K562 (cell line): ENCODE results near the gene CARM1. TPM values are rescaled to one million over a fixed set of nuclear protein-coding genes. Genes with fewer than 3 reads are reported as not detected.

Source experiments
- ATAC-seq: fragments of 200-7000 bp; cut with Tn5 transposase; 3 replicates; pipeline ENCODE4 v1.9.1; 2020; ENCODE audit warnings: moderate library complexity
- BruUV-seq: library from RNA; stranded (reverse); fragments of 400-500 nt; replicated peaks from 2 replicates; lab custom pipeline; 2021; lab: Mats Ljungman, UMichigan
- CTCF ChIA-PET: fragments of 300-600 bp; formaldehyde crosslinking; extraction: SDS; loops from one replicate; lab custom pipeline; 2021; ENCODE audit warnings: low intra/inter-chr PET ratio; lab: Yijun Ruan, JAX
- POLR2A ChIA-PET: fragments of 300-600, 350-650 bp; sonication (Branson Sonifier 250); formaldehyde crosslinking; extraction: SDS; loops from one replicate; lab custom pipeline; 2021; ENCODE audit warnings: antibody characterized with exemption, inconsistent platforms; lab: Yijun Ruan, JAX
- DNase-seq, 4 experiments: peaks; one replicate each; pipeline versions ENCODE4 v3.0.0 to v3.0.0-alpha.2; 2011 to 2018; ENCODE audit warnings: low spot score in 3 of 4, mixed read lengths in 3 of 4; ENCODE audit errors: extremely low read depth in 1 of 4
- FAIRE-seq: peaks from 2 replicates; lab custom pipeline; 2011; peaks lifted over from hg19 to GRCh38; lab: Jason Lieb, UNC
- H2AFZ ChIP-seq: 2 replicates; pipeline ENCODE4 v1.6.0; 2011; ENCODE audit warnings: low read depth, low read length, control low read depth, inconsistent platforms
- H3K27ac ChIP-seq: fragments of 200-600 bp; 3 replicates; pipeline ENCODE4 v1.8.0; 2011; ENCODE audit warnings: low read depth, mild to moderate bottlenecking, control low read depth, inconsistent platforms, low read length, moderate library complexity, mixed read lengths; ENCODE audit errors: extremely low read depth
- H3K27me3 ChIP-seq, 2 experiments: fragments of 300-600 bp in 1 of 2; 2 replicates in 1 of 2; 3 replicates in 1 of 2; pipeline versions ENCODE4 v1.6.0 to v1.8.0; 2011; ENCODE audit warnings: inconsistent platforms in 2 of 2, low read length in 2 of 2, mild to moderate bottlenecking in 1 of 2, mixed read lengths in 1 of 2, moderate library complexity in 1 of 2; ENCODE audit not compliant: control insufficient read depth in 2 of 2, insufficient read depth in 2 of 2
- H3K36me3 ChIP-seq: fragments of 300-600 bp; 3 replicates; pipeline ENCODE4 v1.8.0; 2011; ENCODE audit warnings: mild to moderate bottlenecking, low read length, inconsistent platforms; ENCODE audit not compliant: control insufficient read depth, insufficient read depth
- H3K4me1 ChIP-seq, 2 experiments: fragments of 200-600 bp in 1 of 2; replicated peaks in 1 of 2; 2 replicates in 1 of 2; 3 replicates in 1 of 2; pipeline versions ENCODE4 v1.5.1 to v1.8.0; 2011; ENCODE audit warnings: inconsistent platforms in 2 of 2, low read length in 2 of 2, mild to moderate bottlenecking in 1 of 2, mixed read lengths in 1 of 2, moderate library complexity in 1 of 2; ENCODE audit not compliant: control insufficient read depth in 2 of 2, insufficient read depth in 2 of 2
- H3K4me2 ChIP-seq: 2 replicates; pipeline ENCODE4 v1.6.1; 2011; ENCODE audit warnings: low read length, control low read depth, inconsistent platforms, mixed read lengths; ENCODE audit not compliant: insufficient read depth
- H3K4me3 ChIP-seq: fragments of 200-600 bp; sonication (generic), shearing (Covaris generic); 2 replicates; pipeline ENCODE4 v1.5.1; 2016; ENCODE audit warnings: control low read depth, inconsistent platforms
- H3K79me2 ChIP-seq: fragments of 200-600 bp; 3 replicates; pipeline ENCODE4 v1.8.0; 2011; ENCODE audit warnings: low read length, inconsistent platforms; ENCODE audit not compliant: control insufficient read depth, insufficient read depth
- H3K9ac ChIP-seq, 2 experiments: 2 replicates each; pipeline versions ENCODE4 v1.6.0 to v1.6.1; 2011; ENCODE audit warnings: low read depth in 2 of 2, low read length in 2 of 2, control low read depth in 1 of 2, inconsistent platforms in 1 of 2, mild to moderate bottlenecking in 1 of 2, mixed read lengths in 1 of 2; ENCODE audit not compliant: insufficient read depth in 1 of 2
- H3K9me1 ChIP-seq: one replicate; pipeline ENCODE4 v1.6.0; 2011; ENCODE audit warnings: inconsistent platforms, mild to moderate bottlenecking, low read length, moderate library complexity; ENCODE audit not compliant: control insufficient read depth, insufficient read depth
- H3K9me3 ChIP-seq: replicated peaks from 2 replicates; pipeline ENCODE4 v1.5.1; 2011; ENCODE audit warnings: low read depth, low read length, inconsistent platforms; ENCODE audit not compliant: control insufficient read depth, insufficient read depth
- H4K20me1 ChIP-seq: replicated peaks from 2 replicates; pipeline ENCODE4 v1.6.1; 2011; ENCODE audit warnings: low read length, inconsistent platforms, mixed read lengths; ENCODE audit not compliant: control insufficient read depth, insufficient read depth
- ELF2 ChIP-seq: fragments of 250-450 bp; sonication (Bioruptor Pico); IDR thresholded peaks from 2 replicates; pipeline ENCODE4 v1.5.0; 2021; ENCODE audit warnings: mild to moderate bottlenecking
- MXD1 ChIP-seq: fragments of 250-450 bp; sonication (Bioruptor Pico); IDR thresholded peaks from 2 replicates; pipeline ENCODE4 v1.8.0; 2021; ENCODE audit warnings: borderline replicate concordance, mild to moderate bottlenecking, moderate library complexity; ENCODE audit not compliant: poor library complexity, severe bottlenecking
- POLR2G ChIP-seq: fragments of 200-400 bp; formaldehyde crosslinking; IDR thresholded peaks from 2 replicates; pipeline ENCODE4 v1.6.1; 2017; ENCODE audit warnings: low read depth, mild to moderate bottlenecking, antibody characterized with exemption, low read length, moderate library complexity
- RBM22 ChIP-seq: fragments of 200-400 bp; formaldehyde crosslinking; IDR thresholded peaks from 2 replicates; pipeline ENCODE4 v1.6.1; 2018; ENCODE audit warnings: low read length, low read depth; ENCODE audit not compliant: poor library complexity, severe bottlenecking
- WGBS: fragments of 100-300 bp; shearing (Covaris generic); methylation state at CpG from one replicate; pipeline ENCODE4 v1.1.6; 2016; ENCODE audit warnings: low coverage, mixed read lengths; ENCODE audit not compliant: insufficient coverage; ENCODE audit errors: missing lambda C conversion rate; 5-methylcytosine and 5-hydroxymethylcytosine counted together
- in situ Hi-C: fragments of 300-500 bp; cut with MboI; formaldehyde crosslinking; loops from 4 replicates; pipeline ENCODE4 v1.15.0; 2018; ENCODE audit warnings: inconsistent platforms, mixed read lengths
- intact Hi-C: fragments of 100-400 bp; cut with micrococcal nuclease; formaldehyde crosslinking; loops from 2 replicates; pipeline ENCODE4 v1.14.2; 2022
- polyA plus RNA-seq, 8 experiments: library from polyadenylated mRNA; depleted of rRNA in 4 of 8; stranded (reverse) in 5 of 8; unstranded in 3 of 8; fragments of >200 nt; fragmentation: Nextera tagmentation in 2 of 8; fragmentation: Illumina TruSeq in 1 of 8; extraction: Ambion mirVana in 2 of 8; extraction: Trizol in 1 of 8; gene quantifications; 2 replicates each; pipeline versions ENCODE4 v1.2.1 to v1.2.3, GENCODE V29; 2011 to 2014; ENCODE audit warnings: inconsistent platforms in 1 of 8, missing spikeins in 1 of 8
- total RNA-seq, 7 experiments: library from RNA; depleted of rRNA in 6 of 7; stranded (reverse); fragments of >200 nt in 6 of 7; fragmentation: Illumina TruSeq in 2 of 7; extraction: Trizol in 2 of 7; gene quantifications; 2 replicates each; pipeline versions ENCODE4 v1.2.1 to v1.2.3, GENCODE V29; 2011 to 2021; ENCODE audit warnings: low replicate concordance in 1 of 7

CARM1 gene
- total and polyA plus RNA-seq, 9 of the 15 experiments (the other 6 are each of a cell fraction or from before 2014, with no cell fraction given): 0.36 to 86.0 (median 29.7) TPM

GRCh38 chr19:10912619-10913018 lies 41.3 kb downstream of the CARM1 start:
- ChIA-PET CTCF (no interaction called here), POLR2A (interaction anchor here (0.6 to 1.3 kb wide), 3 partner anchors 10 to 628 kb away, joined by 3 to 4 read pairs (median 4); no protein-coding TSS in a partner anchor)
- peaks cover 0 to 29% of the 10 kb centered on the region in 2 experiments; a peak in 2 of 5 replicates for H3K4me1 ChIP-seq
- no peak overlapping the region for H3K4me2 ChIP-seq
- H3K4me3 ChIP-seq: no peak overlapping the region
- H4K20me1 ChIP-seq: no peaks in the 10 kb centered on the region
- ATAC-seq (no peak), FAIRE-seq (no peak), DNase-seq (no peak)
- TF ChIP-seq RBM22: peak; percentile 40
- no peak for TF ChIP-seq ELF2
- TF ChIP-seq POLR2G: peak; percentile 54
- H3K9me1 ChIP-seq: no peaks in the 10 kb centered on the region
- H3K27ac ChIP-seq: no peak overlapping the region
- H2AFZ ChIP-seq: no peak overlapping the region
- WGBS: 93% methylated on average over 17 of the region's 18 CpGs
- no peaks in the 10 kb centered on the region for H3K9me3 ChIP-seq
- peaks cover 74% of the 10 kb centered on the region; the same call in 2 of the 3 replicates for H3K36me3 ChIP-seq
- in situ Hi-C loops (no loop called here), intact Hi-C loops (no loop called here)
- no TSS peak for BruUV-seq
- no peaks in the 10 kb centered on the region for H3K79me2 ChIP-seq
- no peaks in the 10 kb centered on the region for H3K27me3 ChIP-seq
- H3K9ac ChIP-seq: peak overlapping the region in 1 of 2 experiments; percentile 64; a peak in 1 of 4 replicates

- intact Hi-C loops: no loop called here
- Histone ChIP-seq H3K27me3 (no peaks in the 10 kb centered on the region), H3K9me3 (no peaks in the 10 kb centered on the region), H2AFZ (no peak overlapping the region), H3K4me1 (peaks cover 0 to 29% of the 10 kb centered on the region in 2 experiments; a peak in 2 of 5 replicates), H3K27ac (no peak overlapping the region), H3K4me2 (no peak overlapping the region), H3K79me2 (no peaks in the 10 kb centered on the region), H3K4me3 (no peak overlapping the region), H4K20me1 (no peaks in the 10 kb centered on the region), H3K9ac (peak overlapping the region in 1 of 2 experiments; percentile 24; a peak in 1 of 4 replicates), H3K36me3 (peaks cover 67% of the 10 kb centered on the region; the same call in 1 of the 3 replicates), H3K9me1 (no peaks in the 10 kb centered on the region)
- ChIA-PET CTCF (no interaction called here), POLR2A (interaction anchor here (0.5 to 0.7 kb wide), 2 partner anchors 23 to 215 kb away, joined by 3 read pairs; no protein-coding TSS in a partner anchor)
- BruUV-seq: no TSS peak
- ATAC-seq (no peak), FAIRE-seq (no peak), DNase-seq (no peak)
- WGBS: 97% methylated on average over 20 of the region's 24 CpGs
- peak; percentile 41 for TF ChIP-seq POLR2G
- TF ChIP-seq MXD1: no peak
- in situ Hi-C loops: no loop called here
Observed at GRCh38 chr19:10913716-10914340, 42.5 kb downstream of the CARM1 start.
